ENCODE results near the gene CDT1.

CDT1 gene

GRCh38 chr16:88806491-88807111 lies 3.0 kb downstream of the CDT1 start:
- no peak for DNase-seq

GRCh38 chr16:88807142-88807625 lies 3.6 kb downstream of the CDT1 start:
- no peak for DNase-seq

- no peak for DNase-seq
Observed at GRCh38 chr16:88807626-88808453, 4.3 kb downstream of the CDT1 start.

GRCh38 chr16:88809068-88809675 lies 5.6 kb downstream of the CDT1 start:
- no peak for DNase-seq

GRCh38 chr16:88809676-88810165 lies 6.1 kb downstream of the CDT1 start:
- peak; percentile 61 for DNase-seq

- DNase-seq: peak; percentile 77
Observed at GRCh38 chr16:88810166-88810911, 6.8 kb downstream of the CDT1 start.

GRCh38 chr16:88810912-88811768 lies 7.6 kb downstream of the CDT1 start:
- DNase-seq: peak; percentile 94

GRCh38 chr16:88811769-88812512 lies 8.4 kb downstream of the CDT1 start, which contains the start of gene APRT:
Gene APRT, minus strand, starts transcription at chr16:88811928. Its CDS starts 29 bp downstream, at chr16:88811899.
- DNase-seq: peak; percentile 95

GRCh38 chr16:88812513-88813268 lies 9.1 kb downstream of the CDT1 start:
- DNase-seq: peak; percentile 77

- no peak for DNase-seq
Observed at GRCh38 chr16:88813269-88814143, 9.9 kb downstream of the CDT1 start.

- no peak for DNase-seq
Observed at GRCh38 chr16:88814144-88814502, 10.5 kb downstream of the CDT1 start.

GRCh38 chr16:88815227-88815626 lies 11.6 kb downstream of the CDT1 start:
- DNase-seq: no peak

GRCh38 chr16:88815901-88816589 lies 12.5 kb downstream of the CDT1 start:
- peak; percentile 74 for DNase-seq

- DNase-seq: no peak
Observed at GRCh38 chr16:88816736-88817535, 13.3 kb downstream of the CDT1 start.

GRCh38 chr16:88817785-88818574 lies 14.4 kb downstream of the CDT1 start:
- no peak for DNase-seq

- DNase-seq: no peak
Observed at GRCh38 chr16:88818575-88818874, 14.9 kb downstream of the CDT1 start.

GRCh38 chr16:88819126-88819525 lies 15.5 kb downstream of the CDT1 start:
- DNase-seq: no peak

All from hematopoietic multipotent progenitor cell treated with erythropoietin and hydrocortisone succinate and interleukin-3 and kit ligand, for 4 days (in vitro differentiated cells).